ENCODE results near the gene HRK.

HRK gene

GRCh38 chr12:116887897-116888296 is 6.7 kb upstream of the HRK start:
- TF ChIP-seq, protein P1, sequence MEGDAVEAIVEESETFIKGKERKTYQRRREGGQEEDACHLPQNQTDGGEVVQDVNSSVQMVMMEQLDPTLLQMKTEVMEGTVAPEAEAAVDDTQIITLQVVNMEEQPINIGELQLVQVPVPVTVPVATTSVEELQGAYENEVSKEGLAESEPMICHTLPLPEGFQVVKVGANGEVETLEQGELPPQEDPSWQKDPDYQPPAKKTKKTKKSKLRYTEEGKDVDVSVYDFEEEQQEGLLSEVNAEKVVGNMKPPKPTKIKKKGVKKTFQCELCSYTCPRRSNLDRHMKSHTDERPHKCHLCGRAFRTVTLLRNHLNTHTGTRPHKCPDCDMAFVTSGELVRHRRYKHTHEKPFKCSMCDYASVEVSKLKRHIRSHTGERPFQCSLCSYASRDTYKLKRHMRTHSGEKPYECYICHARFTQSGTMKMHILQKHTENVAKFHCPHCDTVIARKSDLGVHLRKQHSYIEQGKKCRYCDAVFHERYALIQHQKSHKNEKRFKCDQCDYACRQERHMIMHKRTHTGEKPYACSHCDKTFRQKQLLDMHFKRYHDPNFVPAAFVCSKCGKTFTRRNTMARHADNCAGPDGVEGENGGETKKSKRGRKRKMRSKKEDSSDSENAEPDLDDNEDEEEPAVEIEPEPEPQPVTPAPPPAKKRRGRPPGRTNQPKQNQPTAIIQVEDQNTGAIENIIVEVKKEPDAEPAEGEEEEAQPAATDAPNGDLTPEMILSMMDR (IDR thresholded peaks at IDR 0.05; ENCODE audit: low read depth, low read length) = no peak

DNA sequence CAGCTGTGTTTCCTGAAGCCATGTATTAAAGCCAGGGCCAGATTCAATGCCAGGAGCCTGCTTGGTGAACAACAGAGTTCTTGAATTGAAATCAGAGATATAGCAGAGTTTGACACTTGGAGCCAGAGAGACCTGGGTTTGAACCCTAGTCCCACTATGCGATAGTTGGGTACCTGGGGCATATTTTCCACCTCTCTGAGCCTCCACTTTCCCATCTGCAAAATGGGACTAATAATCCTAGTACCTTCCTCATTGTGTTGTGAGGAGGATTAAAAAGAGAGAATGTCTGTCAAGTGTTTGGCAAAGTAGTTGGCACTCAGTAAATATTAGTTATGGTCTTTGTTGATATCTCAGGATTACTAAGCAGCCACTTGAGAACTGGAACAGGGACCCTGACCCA is 6.0 kb upstream of the HRK start:
- TF ChIP-seq, protein P1 (IDR thresholded peaks at IDR 0.05; ENCODE audit: low read depth, low read length) = no peak
- no peak for DNase-seq (ENCODE audit: extremely low read depth, low read depth)

More at GRCh38 chr12:116887897-116888296, 6.7 kb upstream of the HRK start:
- DNase-seq (ENCODE audit: extremely low read depth, low read depth) = no peak

- TF ChIP-seq, protein P1 (IDR thresholded peaks at IDR 0.05; ENCODE audit: low read depth, low read length) = no peak
- no peak for DNase-seq (ENCODE audit: extremely low read depth, low read depth)
These were observed 4.2 kb upstream of the HRK start for GRCh38 chr12:116885491-116885890.

- TF ChIP-seq, protein P1 (IDR thresholded peaks at IDR 0.05; ENCODE audit: low read depth, low read length) = no peak
- no peak for DNase-seq (ENCODE audit: extremely low read depth, low read depth)
These were observed 3.6 kb upstream of the HRK start for GRCh38 chr12:116884871-116885270.

DNA sequence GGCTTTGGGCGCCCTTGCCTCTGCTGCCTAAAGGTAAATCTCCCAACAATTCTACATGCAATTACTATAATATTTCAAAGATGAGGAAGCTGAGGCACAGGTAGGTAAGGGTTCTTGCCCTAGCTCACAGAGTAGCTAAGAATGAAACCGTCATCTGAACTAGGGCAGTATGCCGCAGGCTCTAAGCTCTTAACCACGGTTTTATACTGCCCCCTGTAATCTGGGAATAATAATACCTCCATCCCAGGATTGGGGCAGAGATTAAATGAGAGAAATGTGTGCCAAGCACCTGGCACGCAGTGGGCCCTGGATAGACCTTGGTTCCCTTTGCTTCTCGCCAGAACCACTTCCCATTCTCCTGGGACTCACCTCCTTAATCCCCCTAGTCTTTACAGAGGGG is 1.5 kb upstream of the HRK start:
- DNase-seq (ENCODE audit: extremely low read depth, low read depth) = no peak
- TF ChIP-seq, protein P1 (IDR thresholded peaks at IDR 0.05; ENCODE audit: low read depth, low read length) = peak; percentile 26

DNA sequence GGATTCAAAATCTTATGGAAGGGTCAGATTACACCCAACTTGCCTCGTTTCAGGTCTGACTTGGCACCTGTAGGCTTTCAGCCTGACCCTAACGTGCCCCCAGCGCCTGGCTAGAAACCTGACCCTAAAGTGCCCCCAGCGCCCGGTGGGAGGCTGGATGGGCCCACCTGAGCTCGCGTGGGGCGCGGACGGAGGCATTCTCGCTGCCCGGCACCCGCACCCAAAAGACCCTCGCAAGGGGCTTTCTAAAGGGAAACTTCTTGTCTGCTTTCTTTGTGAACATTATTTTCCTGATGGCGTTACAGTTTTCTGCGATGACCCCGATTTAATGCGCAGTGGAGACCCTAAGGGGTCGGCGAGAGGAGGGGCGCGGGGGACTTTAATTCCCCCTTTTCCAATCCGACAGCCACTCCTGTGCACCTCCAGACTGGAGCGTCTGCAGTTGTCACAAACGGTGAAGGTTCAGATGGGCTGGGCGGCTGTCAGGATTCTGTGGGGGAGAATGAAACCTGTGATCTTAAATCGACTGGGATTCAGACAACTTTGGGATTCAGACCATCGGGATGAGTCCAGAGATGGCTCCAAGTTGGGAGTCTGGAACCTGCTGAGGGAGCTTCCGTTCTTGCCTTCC is 751 bp upstream of the HRK start:
- TF ChIP-seq, protein P1 (IDR thresholded peaks at IDR 0.05; ENCODE audit: low read depth, low read length) = no peak
- no peak for DNase-seq (ENCODE audit: extremely low read depth, low read depth)

- TF ChIP-seq, protein P1 (IDR thresholded peaks at IDR 0.05; ENCODE audit: low read depth, low read length) = no peak
- no peak for DNase-seq (ENCODE audit: extremely low read depth, low read depth)
These were observed 370 bp downstream of the HRK start for GRCh38 chr12:116880817-116881324.
